Suprapubic skin (tissue), 4 donors: ENCODE results near the gene DNLZ.

Source experiments
- EP300 ChIP-seq: sonication (generic); formaldehyde crosslinking; IDR thresholded peaks from one replicate; pipeline ENCODE4 v1.6.1; 2017; ENCODE audit warnings: antibody characterized with exemption
- POLR2A ChIP-seq, 2 donors: fragments of 450-650 bp; IDR thresholded peaks; one replicate each; pipeline ENCODE4 v1.6.1; 2017; ENCODE audit warnings: antibody characterized with exemption in 2 of 2, mild to moderate bottlenecking in 2 of 2, moderate library complexity in 2 of 2
- POLR2AphosphoS5 ChIP-seq, 3 donors: sonication (generic); formaldehyde crosslinking; IDR thresholded peaks; one replicate each; pipeline ENCODE4 v1.6.1; 2017; ENCODE audit warnings: antibody characterized with exemption in 3 of 3
- TF ChIP-seq, protein P1 (sequence below), 2 donors: fragments of 200-600 bp in 1 of 2; fragments of 450-650 bp in 1 of 2; sonication (generic) in 1 of 2; IDR thresholded peaks; one replicate each; pipeline ENCODE4 v1.5.1; 2016 to 2019; ENCODE audit warnings: antibody characterized with exemption in 2 of 2, mild to moderate bottlenecking in 1 of 2, moderate library complexity in 1 of 2

DNA sequence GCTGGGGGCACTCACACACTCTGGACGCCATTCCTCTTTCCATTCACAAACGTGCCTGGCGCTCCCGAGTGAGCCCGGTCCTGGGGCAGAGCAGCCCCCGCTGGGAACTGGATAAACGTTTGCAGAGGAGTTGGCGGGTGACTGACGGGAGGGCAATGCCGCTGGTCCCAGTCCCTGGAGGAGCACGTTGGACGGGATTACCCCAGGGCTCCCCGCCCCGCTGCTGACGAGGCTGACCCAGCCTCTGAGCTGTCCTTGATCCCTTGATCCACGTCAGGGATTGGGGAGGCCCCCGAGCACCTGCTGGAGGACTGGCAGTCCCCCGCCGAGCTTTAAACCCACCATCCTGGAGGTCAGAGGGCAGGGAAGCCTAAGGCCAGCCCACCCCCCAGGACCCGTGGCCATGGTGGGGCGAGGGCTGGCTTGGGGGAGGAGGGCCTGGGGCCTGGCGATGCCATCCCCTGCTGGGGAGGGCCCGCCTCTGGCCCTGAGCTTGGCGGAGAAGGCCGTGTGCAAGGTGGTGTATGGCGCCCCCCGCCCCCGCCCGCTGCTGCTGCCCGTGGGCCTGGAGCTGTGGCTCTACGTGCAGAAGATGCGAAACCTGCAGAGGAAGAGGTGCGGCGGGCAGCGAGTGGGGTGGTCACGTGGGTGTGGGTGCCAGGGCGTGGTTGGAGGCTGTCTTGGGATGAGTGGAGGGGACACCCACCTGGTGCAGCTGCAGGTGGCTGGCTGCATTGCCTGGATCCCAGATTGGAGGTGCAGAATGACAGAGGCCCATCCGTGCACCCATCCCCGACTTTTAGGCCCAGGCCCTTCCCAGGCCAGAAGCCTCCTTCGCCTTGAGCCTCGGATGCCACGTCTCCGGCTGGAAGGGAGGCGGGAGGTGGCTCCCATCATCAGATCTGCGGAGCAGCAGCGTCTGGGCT lies 31.7 kb downstream of the DNLZ start:
- TF ChIP-seq, protein P1, sequence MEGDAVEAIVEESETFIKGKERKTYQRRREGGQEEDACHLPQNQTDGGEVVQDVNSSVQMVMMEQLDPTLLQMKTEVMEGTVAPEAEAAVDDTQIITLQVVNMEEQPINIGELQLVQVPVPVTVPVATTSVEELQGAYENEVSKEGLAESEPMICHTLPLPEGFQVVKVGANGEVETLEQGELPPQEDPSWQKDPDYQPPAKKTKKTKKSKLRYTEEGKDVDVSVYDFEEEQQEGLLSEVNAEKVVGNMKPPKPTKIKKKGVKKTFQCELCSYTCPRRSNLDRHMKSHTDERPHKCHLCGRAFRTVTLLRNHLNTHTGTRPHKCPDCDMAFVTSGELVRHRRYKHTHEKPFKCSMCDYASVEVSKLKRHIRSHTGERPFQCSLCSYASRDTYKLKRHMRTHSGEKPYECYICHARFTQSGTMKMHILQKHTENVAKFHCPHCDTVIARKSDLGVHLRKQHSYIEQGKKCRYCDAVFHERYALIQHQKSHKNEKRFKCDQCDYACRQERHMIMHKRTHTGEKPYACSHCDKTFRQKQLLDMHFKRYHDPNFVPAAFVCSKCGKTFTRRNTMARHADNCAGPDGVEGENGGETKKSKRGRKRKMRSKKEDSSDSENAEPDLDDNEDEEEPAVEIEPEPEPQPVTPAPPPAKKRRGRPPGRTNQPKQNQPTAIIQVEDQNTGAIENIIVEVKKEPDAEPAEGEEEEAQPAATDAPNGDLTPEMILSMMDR (IDR thresholded peaks at IDR 0.05) = no peak
- TF ChIP-seq POLR2A (IDR thresholded peaks at IDR 0.05) = no peak
- no peak for TF ChIP-seq EP300
- no peak for TF ChIP-seq POLR2AphosphoS5 (IDR thresholded peaks at IDR 0.05)
